ENCODE data around the gene AVL9.
"Not testable (repeated sequence)": the region's sequence is repeated elsewhere in the genome, so short reads cannot be mapped to it uniquely, and the experiment has no call there.

The AVL9 gene

DNA sequence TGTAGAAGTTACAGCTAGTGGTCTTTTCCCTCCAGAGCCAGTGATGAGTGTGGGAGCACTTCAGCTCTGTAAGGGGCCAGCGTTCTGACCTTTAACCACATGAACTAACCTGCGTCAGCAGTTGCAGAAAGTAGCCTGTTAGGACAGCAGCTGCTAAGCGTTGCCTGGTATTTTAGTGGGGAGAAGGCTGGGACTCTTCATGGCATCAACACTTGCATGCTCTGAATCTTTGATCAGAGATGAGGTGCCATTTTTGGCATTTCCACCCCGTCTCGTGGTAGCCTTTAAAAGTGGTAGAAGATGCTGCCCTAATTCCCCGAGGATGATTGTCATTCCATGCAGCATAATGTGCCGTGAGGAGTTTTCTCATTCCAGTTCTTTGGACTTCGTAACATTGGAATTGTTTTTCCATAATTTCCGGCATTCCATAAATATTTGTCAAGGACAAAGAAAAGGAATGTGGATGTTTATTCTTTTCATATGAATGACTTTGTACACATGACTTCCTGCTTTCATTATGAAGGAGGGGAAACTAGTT is 92.2 kb downstream of the AVL9 start:
- no peak for DNase-seq (ENCODE audit: low read depth in 2 of 2)

DNA sequence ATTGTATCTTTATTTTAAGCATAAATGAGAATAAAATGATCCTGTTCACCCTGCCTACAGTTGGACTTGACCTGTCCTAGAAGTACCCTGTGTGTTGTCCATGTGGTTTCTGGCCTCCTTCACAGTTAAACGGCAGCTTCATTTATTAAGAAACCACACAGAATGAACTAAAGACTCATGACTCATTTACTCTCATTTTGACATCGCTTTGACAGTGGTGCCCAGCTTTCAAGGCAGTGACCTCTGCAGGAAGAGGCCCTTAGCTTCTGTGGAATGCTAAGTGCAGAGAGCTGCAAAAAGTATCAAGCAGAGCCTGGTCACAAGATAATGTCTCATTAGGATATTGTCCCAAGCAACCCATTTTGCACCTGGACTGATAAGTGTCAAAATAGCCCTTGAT is 93.4 kb downstream of the AVL9 start:
- DNase-seq (ENCODE audit: low read depth in 2 of 2), result no peak

DNA sequence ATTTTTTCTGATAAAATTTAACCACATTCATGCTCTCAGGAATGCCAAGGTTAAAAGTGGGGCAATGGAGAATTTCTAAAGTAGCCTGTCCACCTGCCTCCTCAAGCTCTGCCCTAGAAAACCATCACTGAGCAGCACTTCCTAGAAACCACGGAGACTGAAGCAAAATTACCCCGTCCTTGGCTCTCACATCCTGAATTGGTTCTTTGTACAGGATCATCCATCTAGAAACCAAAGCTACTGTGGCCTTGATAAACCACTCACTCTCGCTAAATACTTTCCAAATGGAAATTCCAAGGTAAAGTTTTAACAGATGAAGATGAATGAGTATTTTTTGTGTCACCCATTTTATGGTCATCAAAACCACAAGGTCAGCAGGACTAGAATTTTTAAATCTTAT is 96.6 kb downstream of the AVL9 start:
- DNase-seq (ENCODE audit: low read depth in 2 of 2), result no peak

DNA sequence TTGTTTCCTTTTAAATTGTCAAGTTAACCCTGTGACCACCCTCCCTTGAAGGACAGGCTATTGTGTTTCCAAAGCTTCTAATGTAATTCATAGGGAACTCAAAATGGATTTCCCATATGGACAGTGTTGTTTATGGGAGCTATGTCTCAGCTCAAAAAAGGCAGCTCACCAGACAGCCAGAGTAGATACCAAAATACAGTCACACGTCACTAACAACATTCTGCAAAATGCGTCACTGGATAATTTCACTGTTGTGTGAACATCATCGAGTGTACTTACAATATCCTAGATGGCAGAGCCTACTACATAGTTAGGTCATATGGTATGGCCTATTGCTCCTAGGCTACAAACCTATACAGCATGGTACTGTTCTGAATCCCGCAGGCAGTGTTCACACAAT is 97.4 kb downstream of the AVL9 start:
- DNase-seq (ENCODE audit: low read depth in 2 of 2), result no peak

DNA sequence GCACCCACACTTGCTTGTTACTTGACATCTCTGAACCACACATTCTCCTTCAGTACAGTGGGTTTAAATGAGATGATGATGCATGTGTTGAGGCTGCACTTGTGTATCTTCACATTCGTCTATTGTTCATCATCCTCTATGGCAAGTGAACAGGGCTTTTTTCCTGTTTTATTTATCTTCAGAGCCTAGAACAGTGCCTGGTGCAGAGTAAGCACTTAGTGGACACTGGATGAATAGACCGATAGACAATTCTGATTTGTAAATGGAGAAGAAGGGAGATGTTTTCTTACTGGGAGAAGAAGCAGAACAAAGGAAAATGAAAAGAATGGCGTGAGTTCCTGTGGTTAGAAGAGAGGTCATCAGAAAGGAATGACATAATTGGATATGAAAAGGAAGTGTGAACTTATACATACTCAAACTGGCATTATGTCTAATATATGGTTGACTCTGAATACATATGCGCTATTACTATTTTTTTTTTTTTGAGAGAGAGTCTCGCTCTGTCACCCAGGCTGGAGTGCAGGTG is 99.7 kb downstream of the AVL9 start:
- DNase-seq (ENCODE audit: low read depth in 2 of 2), result no peak

DNA sequence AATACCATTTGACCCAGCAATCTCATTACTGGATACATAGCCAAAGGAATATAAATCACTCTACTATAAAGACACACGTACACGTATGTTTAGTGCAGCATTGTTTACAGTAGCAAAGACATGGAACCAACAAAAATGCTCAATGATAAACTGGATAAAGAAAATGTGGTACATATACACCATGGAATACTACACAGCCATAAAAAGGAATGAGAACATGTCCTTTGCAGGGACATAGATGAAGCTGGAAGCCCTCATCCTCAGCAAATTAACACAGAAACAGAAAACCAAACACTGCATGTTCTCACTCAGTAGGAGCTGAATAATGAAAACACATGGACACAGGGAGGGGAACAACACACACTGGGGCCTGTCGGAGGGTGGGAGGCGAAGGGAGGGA is 105.9 kb downstream of the AVL9 start:
- DNase-seq (ENCODE audit: low read depth in 2 of 2), result not testable (repeated sequence)

DNA sequence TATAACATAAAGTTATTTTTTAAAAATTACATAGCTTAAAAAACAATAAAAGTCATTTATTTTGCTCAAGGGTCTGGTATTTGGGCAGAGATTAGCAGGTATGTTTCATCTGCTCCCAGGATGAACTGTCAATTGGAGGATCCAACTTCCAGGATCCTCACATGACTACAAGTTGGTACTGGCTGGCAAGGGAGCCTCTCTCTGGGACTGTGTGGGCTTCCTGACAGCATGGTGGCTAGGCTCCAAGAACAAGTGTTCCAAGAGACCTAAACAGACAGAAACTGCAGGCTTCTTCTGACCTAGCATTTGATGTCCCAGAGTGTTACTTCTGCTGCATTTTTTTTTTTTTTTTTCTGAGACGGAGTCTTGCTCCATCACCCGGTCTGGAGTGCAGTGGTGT is 107.2 kb downstream of the AVL9 start:
- no peak for DNase-seq (ENCODE audit: low read depth in 2 of 2)

DNA sequence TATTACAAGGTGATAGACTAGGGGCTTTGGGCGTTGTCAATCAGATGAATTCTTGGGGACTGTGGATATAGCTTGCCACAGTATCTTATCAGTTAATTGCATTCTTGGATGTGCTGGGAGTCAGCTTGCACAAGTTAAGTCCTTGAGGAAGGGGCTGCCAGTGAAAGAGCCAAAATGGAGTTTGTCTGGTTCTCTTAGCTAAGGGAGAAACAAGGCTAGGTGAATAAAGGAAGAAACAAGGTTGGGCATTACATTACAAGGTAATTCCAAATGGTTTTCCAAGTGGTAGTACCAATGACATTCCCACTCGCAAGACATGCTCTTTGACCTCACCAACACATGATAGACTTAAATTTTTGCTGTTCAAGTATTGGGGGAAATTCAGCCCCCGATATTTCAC is 108.2 kb downstream of the AVL9 start:
- not testable (repeated sequence) for DNase-seq (ENCODE audit: low read depth in 2 of 2)

DNA sequence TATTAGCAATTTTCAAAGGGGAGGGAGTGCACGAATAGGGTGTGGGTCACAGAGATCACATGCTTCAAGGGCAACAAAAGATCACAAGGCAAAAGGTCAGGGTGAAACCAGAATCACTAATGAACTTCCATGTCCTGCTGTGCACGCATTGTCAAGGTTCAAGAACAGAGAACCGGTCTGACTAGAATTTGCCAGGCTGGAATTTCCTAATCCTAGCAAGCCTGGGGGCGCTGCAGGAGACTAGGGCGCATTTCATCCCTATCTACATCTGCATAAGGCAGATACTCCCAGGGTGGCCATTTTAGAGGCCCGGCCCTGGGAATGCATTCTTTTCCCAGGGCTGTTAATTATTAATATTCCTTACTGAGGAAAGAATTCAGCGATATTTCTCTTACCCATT is 108.8 kb downstream of the AVL9 start:
- DNase-seq (ENCODE audit: low read depth in 2 of 2), result not testable (repeated sequence)

DNA sequence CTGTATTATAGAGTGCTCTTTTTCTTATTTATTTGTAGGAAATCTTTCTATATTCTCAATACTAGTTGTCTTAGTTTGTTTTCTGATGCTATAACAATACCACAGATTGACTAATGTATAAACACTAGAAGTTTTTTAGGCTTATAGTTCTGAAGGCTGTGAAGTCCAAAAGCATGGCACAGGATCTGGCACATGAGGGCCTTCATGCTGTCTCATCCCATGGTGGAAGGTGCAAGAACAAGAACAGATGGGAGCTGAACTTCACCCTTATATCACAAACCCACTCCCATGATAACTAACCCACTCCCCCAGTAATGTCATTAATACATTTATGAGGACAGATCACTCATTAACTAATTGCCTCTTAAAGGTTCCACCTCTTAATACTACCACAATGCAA is 109.7 kb downstream of the AVL9 start:
- DNase-seq (ENCODE audit: low read depth in 2 of 2), result no peak

DNA sequence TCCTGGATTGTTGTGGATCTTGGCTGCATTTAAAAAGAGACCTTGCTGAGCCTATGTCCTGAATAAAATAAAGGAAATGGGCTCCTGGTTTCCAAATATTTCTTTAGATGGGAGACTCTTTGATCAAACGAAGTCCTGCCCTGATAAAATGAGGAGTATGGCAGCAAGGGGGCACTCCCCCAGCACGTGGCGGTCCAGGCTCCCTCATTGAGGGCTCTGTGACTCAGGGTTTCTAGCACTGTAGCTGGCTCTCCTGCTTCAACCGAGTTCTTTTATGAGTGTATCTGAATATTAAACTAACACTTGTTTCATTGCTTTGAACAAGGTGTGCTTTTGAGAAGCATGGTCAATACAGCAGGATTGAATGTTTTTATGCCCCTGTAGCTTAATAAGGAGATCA is 114.2 kb downstream of the AVL9 start:
- no peak for DNase-seq (ENCODE audit: low read depth in 2 of 2)

DNA sequence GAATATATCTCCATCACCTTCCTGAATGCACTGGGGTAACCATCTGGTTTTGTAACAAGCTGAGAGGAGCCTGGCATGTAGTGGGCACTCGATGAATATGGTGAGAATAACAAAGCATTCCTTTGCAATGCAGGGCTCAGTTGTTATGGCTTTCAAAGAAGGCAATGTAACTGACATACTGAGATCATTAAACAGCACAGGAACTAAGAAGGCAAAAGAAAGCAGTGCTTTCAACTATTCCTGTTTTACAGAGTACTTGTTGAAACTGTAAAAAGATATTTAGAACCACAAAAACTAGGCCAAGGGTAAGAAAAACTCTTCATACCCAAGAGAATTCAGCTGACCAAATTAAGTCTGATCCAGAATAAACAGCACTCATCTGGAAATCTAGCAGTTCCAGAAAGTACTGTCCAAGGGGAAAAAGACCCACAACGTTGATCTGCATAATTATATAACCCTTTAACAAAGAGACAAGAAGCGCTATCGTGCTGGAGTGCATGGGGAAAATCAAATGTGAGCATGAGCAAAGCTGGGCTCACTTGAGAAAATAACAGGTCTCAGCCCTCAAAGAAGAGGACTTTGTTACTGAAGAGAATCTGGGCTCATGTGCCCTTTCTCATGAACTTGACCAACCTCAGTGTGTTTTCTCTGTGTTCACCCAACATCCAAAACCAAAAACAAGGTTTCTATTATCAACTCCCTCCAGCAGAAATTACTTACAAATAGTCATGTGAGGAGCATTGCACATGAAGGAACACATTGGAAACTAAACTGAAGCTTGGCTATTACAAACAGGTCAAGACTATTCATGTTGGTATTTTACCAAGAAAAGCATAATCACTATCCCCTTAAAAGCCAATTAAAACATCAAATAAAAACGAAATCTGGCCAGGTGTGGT is 116.2 kb downstream of the AVL9 start:
- no peak for DNase-seq (ENCODE audit: low read depth in 2 of 2)

DNA sequence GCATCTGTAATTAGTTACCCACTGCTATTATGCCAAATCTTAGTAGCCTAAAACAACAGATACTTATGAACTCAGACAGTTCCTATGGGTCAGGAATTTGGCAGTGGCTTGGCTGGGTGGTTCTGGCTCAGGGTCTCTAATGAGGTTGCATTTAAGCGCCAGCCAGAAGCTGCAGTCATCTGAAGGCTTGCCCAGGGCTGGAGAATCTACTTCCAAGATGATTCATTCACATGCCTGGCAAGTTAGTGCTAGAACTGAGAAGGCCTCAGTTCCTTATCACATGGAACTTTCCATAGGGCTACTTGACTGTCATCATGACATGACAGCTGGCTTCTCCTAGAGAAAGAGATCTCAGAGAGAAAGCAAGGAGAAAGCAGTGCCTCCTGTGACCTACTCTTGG is 121.3 kb downstream of the AVL9 start:
- no peak for DNase-seq (ENCODE audit: low read depth in 2 of 2)

DNA sequence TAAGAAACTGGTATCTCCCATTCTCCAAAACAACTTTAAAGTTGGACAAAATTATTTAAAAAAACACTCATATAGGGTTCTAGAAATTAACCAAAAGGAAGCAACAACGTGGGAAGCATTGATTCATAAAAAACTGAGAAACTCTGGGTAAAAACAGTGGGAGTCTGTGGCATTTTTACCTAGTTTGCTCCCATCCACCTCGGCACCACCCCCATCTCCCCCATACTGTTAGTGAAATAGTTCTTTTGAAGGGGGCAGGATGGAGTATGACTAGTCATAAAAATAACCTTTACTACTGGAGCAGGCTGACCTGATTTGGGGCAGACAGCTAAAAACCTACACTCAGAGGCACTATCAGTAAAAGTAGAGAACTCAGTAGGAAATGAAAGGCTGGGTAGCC is 123.2 kb downstream of the AVL9 start:
- DNase-seq (ENCODE audit: low read depth in 2 of 2), result no peak

DNA sequence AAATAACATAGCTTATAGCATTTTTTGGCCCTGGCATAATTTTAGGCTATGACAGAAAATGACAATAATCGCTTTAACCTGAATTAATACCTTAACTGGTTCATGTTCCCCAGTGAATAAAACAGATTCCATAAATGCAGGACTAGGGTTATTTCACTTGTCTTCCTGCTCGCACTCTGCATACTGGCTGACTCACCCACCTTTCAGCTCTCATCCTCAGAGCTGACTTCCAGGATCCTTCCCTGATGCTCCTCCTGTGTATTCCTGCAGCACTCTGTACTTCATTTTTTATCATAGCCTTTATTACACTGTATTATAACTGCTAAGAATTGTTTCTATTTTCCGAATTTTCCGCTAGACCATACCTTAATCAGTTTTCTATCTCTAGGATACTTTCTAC is 123.7 kb downstream of the AVL9 start:
- DNase-seq (ENCODE audit: low read depth in 2 of 2), result no peak

DNA sequence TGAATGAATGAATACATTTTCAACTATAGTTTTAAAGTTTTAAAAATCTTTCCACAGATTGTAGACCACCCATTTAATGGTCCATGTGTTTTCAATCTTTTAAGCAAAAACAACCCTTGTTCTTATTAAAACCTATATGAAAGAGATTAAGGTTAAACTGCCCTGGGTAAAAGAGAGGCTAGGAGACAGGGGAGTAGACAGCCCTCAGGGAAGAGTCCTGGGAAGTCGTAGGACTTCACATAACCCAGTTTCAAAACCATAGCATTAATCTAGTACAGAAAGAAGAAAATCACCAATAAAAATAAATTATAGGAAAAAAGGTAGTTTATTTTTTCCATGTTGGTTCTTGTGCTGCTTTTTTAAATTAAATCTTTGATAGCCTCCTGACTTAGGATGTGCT is 124.1 kb downstream of the AVL9 start:
- not testable (repeated sequence) for DNase-seq (ENCODE audit: low read depth in 2 of 2)

DNA sequence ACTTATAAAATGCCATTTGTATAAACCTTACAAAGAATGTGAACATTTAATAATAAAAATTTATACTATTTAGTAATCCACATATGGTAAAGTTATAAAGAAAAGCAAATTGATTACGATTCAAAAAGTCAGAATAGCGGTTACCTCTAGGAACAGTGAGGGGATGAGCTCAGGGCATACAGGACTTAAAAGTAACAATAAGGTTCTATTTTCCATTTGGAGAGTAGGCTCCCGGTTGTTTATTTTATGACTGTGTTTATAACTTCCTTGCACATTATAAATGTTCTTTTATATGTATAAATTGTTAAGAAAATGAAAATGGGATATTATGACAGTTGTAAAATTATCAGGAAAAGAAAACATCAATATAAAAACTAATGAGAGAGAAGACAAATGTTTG is 135.7 kb downstream of the AVL9 start:
- DNase-seq (ENCODE audit: low read depth in 2 of 2), result no peak

DNA sequence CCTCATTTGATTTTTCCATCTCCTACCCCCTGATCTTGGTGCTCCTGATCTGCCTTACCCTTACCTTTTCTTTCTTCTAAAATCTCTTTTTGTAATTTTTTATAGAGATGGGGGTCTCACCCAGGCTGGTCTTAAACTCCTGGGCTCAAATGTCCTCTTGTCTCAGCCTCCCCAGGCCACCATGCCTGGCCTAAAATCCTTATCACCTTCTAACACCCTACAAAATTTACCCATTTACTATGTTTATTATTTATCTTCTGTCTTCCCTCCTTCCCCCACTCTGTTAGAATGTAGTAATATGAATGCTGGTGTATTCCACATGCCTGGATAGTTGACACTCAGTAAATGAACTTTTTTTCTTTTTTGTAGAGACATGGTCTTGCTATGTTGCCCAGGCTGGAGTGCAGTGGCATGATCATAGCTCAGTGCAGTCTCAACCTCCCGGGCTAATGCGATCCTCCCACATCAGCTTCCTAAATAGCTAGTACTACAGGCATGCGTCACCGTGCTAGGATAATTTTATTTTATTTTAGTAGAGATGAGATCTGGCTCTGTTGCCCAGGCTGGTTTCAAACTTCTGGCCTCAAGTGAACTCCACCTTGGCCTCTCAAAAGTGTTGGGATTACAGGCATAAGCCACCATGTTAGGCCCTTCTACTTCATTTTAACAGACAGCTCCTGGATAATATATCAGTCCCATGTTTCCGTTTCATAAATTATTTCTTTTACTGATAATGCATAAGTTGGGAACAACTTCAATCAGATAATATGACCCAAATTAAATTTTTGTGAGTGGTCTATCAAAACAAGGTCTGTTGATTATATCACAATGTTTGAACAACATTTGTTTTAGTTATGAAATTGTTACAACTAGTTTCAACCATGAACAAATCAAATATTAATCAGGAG is 136.6 kb downstream of the AVL9 start:
- not testable (repeated sequence) for DNase-seq (ENCODE audit: low read depth in 2 of 2)

DNA sequence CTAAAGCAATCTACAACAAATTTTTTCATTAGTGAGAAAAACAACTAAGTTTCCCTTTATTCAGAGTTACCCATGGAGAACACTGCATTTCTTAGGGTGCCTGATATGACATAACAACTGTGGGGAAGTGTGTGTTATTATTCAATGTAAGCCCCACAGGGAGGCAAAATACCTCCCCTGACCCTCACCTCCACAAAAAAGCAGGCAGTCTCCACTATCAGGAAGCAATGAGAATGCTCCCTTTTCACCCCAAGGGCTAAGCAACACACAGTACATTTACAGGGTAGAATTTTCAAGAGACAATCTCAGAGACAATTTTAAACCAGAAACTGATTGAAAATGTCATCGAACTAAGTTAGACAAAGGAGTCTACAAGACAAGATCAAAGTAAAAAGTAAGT is 138.2 kb downstream of the AVL9 start:
- not testable (repeated sequence) for DNase-seq (ENCODE audit: low read depth in 2 of 2)

DNA sequence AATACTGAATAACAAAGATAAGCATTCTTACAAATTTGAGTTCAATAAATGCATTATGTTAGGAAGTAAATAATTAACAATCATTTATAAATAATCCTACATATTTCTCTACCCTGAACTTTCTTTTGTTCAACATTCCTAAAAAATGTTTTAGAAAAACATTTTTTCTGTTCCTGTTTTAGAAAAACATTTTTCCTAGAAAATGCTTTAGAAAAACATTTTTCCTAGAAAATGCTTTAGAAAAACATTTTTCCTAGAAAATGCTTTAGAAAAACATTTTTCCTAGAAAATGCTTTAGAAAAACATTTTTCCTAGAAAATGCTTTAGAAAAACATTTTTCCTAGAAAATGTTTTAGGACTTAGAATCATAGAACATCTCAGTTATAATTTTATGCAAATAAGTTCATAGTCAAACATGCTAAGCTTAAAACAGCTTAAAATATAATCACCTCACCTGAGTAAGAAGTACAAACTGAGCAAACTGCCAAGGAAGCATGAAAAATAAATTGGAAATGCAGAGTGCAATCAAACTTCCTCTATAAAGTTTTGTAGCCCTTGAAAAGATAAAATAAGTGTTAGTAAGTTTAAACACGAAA is 139.6 kb downstream of the AVL9 start:
- DNase-seq (ENCODE audit: low read depth in 2 of 2), result not testable (repeated sequence)

DNA sequence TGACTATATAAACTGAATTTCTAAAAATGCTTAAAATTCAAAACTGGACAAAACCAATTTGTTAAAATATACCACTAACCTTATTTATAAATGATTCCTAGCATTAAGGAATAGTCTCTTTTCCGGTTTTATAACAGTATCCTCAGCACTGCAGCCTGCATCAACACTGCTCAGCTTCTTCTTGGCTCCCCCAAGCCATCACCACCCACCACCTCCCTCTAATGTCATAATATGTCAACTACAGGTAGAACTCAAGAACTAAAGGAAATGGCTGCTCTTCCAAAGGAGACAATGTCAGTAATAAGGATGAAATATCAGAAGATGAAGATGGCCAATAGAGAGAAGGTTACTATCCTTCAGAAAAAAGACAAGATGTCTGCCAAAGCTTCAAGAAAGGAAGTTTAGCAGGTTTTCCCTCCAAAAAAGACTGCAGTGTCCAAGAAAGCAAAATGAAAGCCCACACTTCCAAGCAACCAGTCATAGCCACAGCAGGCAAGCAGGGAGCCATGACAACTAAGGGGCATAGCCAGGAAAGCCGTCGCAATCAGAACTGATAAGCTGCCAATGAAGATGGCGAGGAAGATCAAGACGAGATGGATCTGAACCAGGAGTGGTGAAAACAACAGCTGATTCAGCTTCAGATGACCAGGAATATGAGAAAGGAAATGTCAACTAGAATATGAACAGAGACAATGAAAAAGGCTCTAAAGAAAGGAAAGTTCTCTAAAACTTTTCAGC is 141.6 kb downstream of the AVL9 start:
- not testable (repeated sequence) for DNase-seq (ENCODE audit: low read depth in 2 of 2)
